ENCODE results near the gene NOS1. TPM values are rescaled to one million over a fixed set of nuclear protein-coding genes. Genes with fewer than 3 reads are reported as not detected.

NOS1 gene
- total RNA-seq, 1 experiment from 2014 or later = not detected

DNA sequence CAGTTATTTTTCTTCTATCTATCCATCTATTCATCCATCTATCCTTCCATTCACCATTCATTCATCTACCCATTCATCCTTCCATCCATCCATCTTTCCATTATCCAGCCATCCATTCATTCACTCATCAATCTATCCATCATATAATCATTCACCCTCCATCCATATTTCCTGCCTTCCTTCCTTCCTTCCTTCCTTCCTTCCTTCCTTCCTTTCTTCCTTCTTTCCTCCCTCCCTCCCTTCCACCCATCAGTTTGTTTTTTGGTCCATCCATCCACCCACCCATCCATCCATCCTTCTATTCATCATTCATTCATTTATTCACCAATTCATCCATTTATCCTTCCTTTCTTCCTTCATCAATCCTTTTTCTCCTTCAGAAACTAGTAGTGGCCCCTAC lies 34.3 kb upstream of the NOS1 start:
- H3K9me3 Mint-ChIP-seq (ENCODE audit: unreplicated experiment) = peaks cover 43% of the 10 kb centered on the region

GRCh38 chr12:117394491-117394890 lies 33.1 kb upstream of the NOS1 start:
- no peaks in the 10 kb centered on the region for H3K4me1 Mint-ChIP-seq (ENCODE audit: insufficient read depth, unreplicated experiment)
- no peak for TF ChIP-seq CTCF (IDR thresholded peaks at IDR 0.05; ENCODE audit: unreplicated experiment)
- no peak overlapping the region for H3K4me3 Mint-ChIP-seq (ENCODE audit: unreplicated experiment)
- intact Hi-C loops (cut with micrococcal nuclease) = no loop called here
- no TSS peak for BruUV-seq (replicated peaks)
- ChIA-PET POLR2A (interaction anchor here (1.2 kb wide), 1 partner anchor 11 kb away, joined by 3 read pairs; no protein-coding TSS in a partner anchor), CTCF (interaction anchor here (0.6 to 1.3 kb wide), 6 partner anchors 27 to 456 kb away, joined by 3 to 4 read pairs (median 3); no protein-coding TSS in a partner anchor)
- DNase-seq (ENCODE audit: unreplicated experiment) = no peak
- no peak overlapping the region for H3K27ac Mint-ChIP-seq (ENCODE audit: low read depth, unreplicated experiment)
- H3K9me3 Mint-ChIP-seq (ENCODE audit: unreplicated experiment) = peaks cover 35% of the 10 kb centered on the region
- no peaks in the 10 kb centered on the region for H3K36me3 Mint-ChIP-seq (ENCODE audit: insufficient read depth, unreplicated experiment)
- H3K27me3 Mint-ChIP-seq (ENCODE audit: insufficient read depth, unreplicated experiment) = no peaks in the 10 kb centered on the region

More for the DNA sequence above, 34.3 kb upstream of the NOS1 start:
- TF ChIP-seq CTCF (IDR thresholded peaks at IDR 0.05; ENCODE audit: unreplicated experiment) = no peak
- Mint-ChIP-seq H3K4me3 (ENCODE audit: unreplicated experiment) (no peak overlapping the region), H3K36me3 (ENCODE audit: insufficient read depth, unreplicated experiment) (no peaks in the 10 kb centered on the region), H3K27ac (ENCODE audit: low read depth, unreplicated experiment) (no peak overlapping the region), H3K4me1 (ENCODE audit: insufficient read depth, unreplicated experiment) (no peaks in the 10 kb centered on the region), H3K27me3 (ENCODE audit: insufficient read depth, unreplicated experiment) (no peaks in the 10 kb centered on the region)
- intact Hi-C loops (cut with micrococcal nuclease) = no loop called here
- ChIA-PET POLR2A (no interaction called here), CTCF (no interaction called here)
- no peak for DNase-seq (ENCODE audit: unreplicated experiment)
- BruUV-seq (replicated peaks) = no TSS peak

GRCh38 chr12:117393656-117394055 lies 32.2 kb upstream of the NOS1 start:
- DNase-seq (ENCODE audit: unreplicated experiment) = no peak
- ChIA-PET POLR2A (interaction anchor here (1.2 kb wide), 1 partner anchor 11 kb away, joined by 3 read pairs; no protein-coding TSS in a partner anchor), CTCF (interaction anchor here (0.7 to 1.3 kb wide), 2 partner anchors 44 to 457 kb away, joined by 3 read pairs; no protein-coding TSS in a partner anchor)
- Mint-ChIP-seq H3K4me1 (ENCODE audit: insufficient read depth, unreplicated experiment) (no peaks in the 10 kb centered on the region), H3K27ac (ENCODE audit: low read depth, unreplicated experiment) (no peak overlapping the region), H3K27me3 (ENCODE audit: insufficient read depth, unreplicated experiment) (no peaks in the 10 kb centered on the region), H3K36me3 (ENCODE audit: insufficient read depth, unreplicated experiment) (no peaks in the 10 kb centered on the region), H3K9me3 (ENCODE audit: unreplicated experiment) (peaks cover 35% of the 10 kb centered on the region), H3K4me3 (ENCODE audit: unreplicated experiment) (no peak overlapping the region)
- no TSS peak for BruUV-seq (replicated peaks)
- no peak for TF ChIP-seq CTCF (IDR thresholded peaks at IDR 0.05; ENCODE audit: unreplicated experiment)
- intact Hi-C loops (cut with micrococcal nuclease) = no loop called here

- Mint-ChIP-seq H3K27me3 (ENCODE audit: insufficient read depth, unreplicated experiment) (no peaks in the 10 kb centered on the region), H3K4me3 (ENCODE audit: unreplicated experiment) (no peak overlapping the region), H3K4me1 (ENCODE audit: insufficient read depth, unreplicated experiment) (no peaks in the 10 kb centered on the region), H3K36me3 (ENCODE audit: insufficient read depth, unreplicated experiment) (no peaks in the 10 kb centered on the region), H3K27ac (ENCODE audit: low read depth, unreplicated experiment) (no peak overlapping the region), H3K9me3 (ENCODE audit: unreplicated experiment) (peaks cover 21% of the 10 kb centered on the region)
- DNase-seq (ENCODE audit: unreplicated experiment) = no peak
- intact Hi-C loops (cut with micrococcal nuclease) = no loop called here
- no peak for TF ChIP-seq CTCF (IDR thresholded peaks at IDR 0.05; ENCODE audit: unreplicated experiment)
- no TSS peak for BruUV-seq (replicated peaks)
- ChIA-PET POLR2A (no interaction called here), CTCF (interaction anchor here (0.6 kb wide), 1 partner anchor 491 kb away, joined by 3 read pairs; no protein-coding TSS in a partner anchor)
Measured at GRCh38 chr12:117390866-117391265, 29.4 kb upstream of the NOS1 start.
